Trophoblast cell (in vitro differentiated cells and primary cell): Measurements from ENCODE around the gene CACNA2D1.

ENCODE experiments used
- DNase-seq, 2 donors: peaks; one replicate each; pipeline ENCODE4 v3.0.0-alpha.2; 2016
- H2AFZ ChIP-seq: 2 replicates; pipeline ENCODE4 v1.6.1; 2013; ENCODE audit warnings: low read length, moderate library complexity, mild to moderate bottlenecking; ENCODE audit not compliant: insufficient read depth, poor library complexity
- H2AK5ac ChIP-seq: 2 replicates; pipeline ENCODE4 v1.6.1; 2013; ENCODE audit warnings: mild to moderate bottlenecking, low read length
- H2BK120ac ChIP-seq: 2 replicates; pipeline ENCODE4 v1.6.1; 2013; ENCODE audit warnings: low read length, mild to moderate bottlenecking, moderate library complexity; ENCODE audit not compliant: insufficient read depth, poor library complexity
- H2BK12ac ChIP-seq: 2 replicates; pipeline ENCODE4 v1.6.1; 2013; ENCODE audit warnings: mild to moderate bottlenecking, low read length, moderate library complexity
- H2BK5ac ChIP-seq: 2 replicates; pipeline ENCODE4 v1.6.1; 2013; ENCODE audit warnings: low read length, low read depth, moderate library complexity, mild to moderate bottlenecking; ENCODE audit not compliant: poor library complexity
- H3K14ac ChIP-seq: 2 replicates; pipeline ENCODE4 v1.6.1; 2013; ENCODE audit warnings: mild to moderate bottlenecking, low read length
- H3K18ac ChIP-seq: 2 replicates; pipeline ENCODE4 v1.6.1; 2013; ENCODE audit warnings: mild to moderate bottlenecking, low read length
- H3K23ac ChIP-seq: 2 replicates; pipeline ENCODE4 v1.6.1; 2013; ENCODE audit warnings: low read length
- H3K27ac ChIP-seq: 2 replicates; pipeline ENCODE4 v1.5.1; 2013; ENCODE audit warnings: low read depth, mild to moderate bottlenecking, inconsistent platforms, low read length, moderate library complexity
- H3K27me3 ChIP-seq: 2 replicates; pipeline ENCODE4 v1.6.1; 2013; ENCODE audit warnings: inconsistent platforms, mild to moderate bottlenecking, low read length, moderate library complexity; ENCODE audit not compliant: insufficient read depth
- H3K36me3 ChIP-seq, 2 experiments: 1 replicate in 1 of 2; 2 replicates in 1 of 2; pipeline ENCODE4 v1.6.1; 2013; ENCODE audit warnings: low read length in 2 of 2, mild to moderate bottlenecking in 2 of 2, moderate library complexity in 1 of 2; ENCODE audit not compliant: insufficient read depth in 2 of 2, control insufficient read depth in 1 of 2
- H3K4ac ChIP-seq: 2 replicates; pipeline ENCODE4 v1.6.1; 2013; ENCODE audit warnings: low read depth, mild to moderate bottlenecking, low read length, moderate library complexity
- H3K4me1 ChIP-seq, 2 experiments: 1 replicate in 1 of 2; 2 replicates in 1 of 2; pipeline ENCODE4 v1.6.1; 2013; ENCODE audit warnings: low read length in 2 of 2, mild to moderate bottlenecking in 2 of 2, moderate library complexity in 1 of 2; ENCODE audit not compliant: insufficient read depth in 2 of 2, control insufficient read depth in 1 of 2
- H3K4me2 ChIP-seq: 2 replicates; pipeline ENCODE4 v1.6.1; 2013; ENCODE audit warnings: inconsistent platforms, mild to moderate bottlenecking, low read length, moderate library complexity
- H3K4me3 ChIP-seq: 2 replicates; pipeline ENCODE4 v1.5.1; 2013; ENCODE audit warnings: mild to moderate bottlenecking, low read depth, low read length, inconsistent platforms
- H3K79me1 ChIP-seq: one replicate; pipeline ENCODE4 v1.6.1; 2013; ENCODE audit warnings: low read length
- H3K79me2 ChIP-seq: 2 replicates; pipeline ENCODE4 v1.6.1; 2013; ENCODE audit warnings: low read length, mild to moderate bottlenecking; ENCODE audit not compliant: control insufficient read depth, insufficient read depth, poor library complexity
- H3K9ac ChIP-seq: 2 replicates; pipeline ENCODE4 v1.6.1; 2013; ENCODE audit warnings: mild to moderate bottlenecking, low read length
- H3K9me3 ChIP-seq: 2 replicates; pipeline ENCODE4 v1.6.1; 2013; ENCODE audit warnings: low read depth, mild to moderate bottlenecking, control low read depth, inconsistent platforms, low read length; ENCODE audit not compliant: insufficient read depth
- H4K12ac ChIP-seq: 2 replicates; pipeline ENCODE4 v1.6.1; 2013; ENCODE audit warnings: low read depth, mild to moderate bottlenecking, low read length, moderate library complexity
- H4K8ac ChIP-seq: 2 replicates; pipeline ENCODE4 v1.6.1; 2013; ENCODE audit warnings: low read depth, mild to moderate bottlenecking, low read length, moderate library complexity
- H4K91ac ChIP-seq: one replicate; pipeline ENCODE4 v1.6.1; 2013; ENCODE audit warnings: low read depth, mild to moderate bottlenecking, low read length, moderate library complexity
- WGBS: extraction: QIAGEN DNeasy Blood & Tissue Kit; methylation state at CpG from one replicate; pipeline ENCODE4 v1.1.7; 2013; ENCODE audit warnings: missing lambda C conversion rate; ENCODE audit not compliant: insufficient read length, insufficient coverage; ENCODE audit errors: extremely low coverage; 5-methylcytosine and 5-hydroxymethylcytosine counted together

Gene CACNA2D1

GRCh38 chr7:81903115-81903514 is 540.5 kb downstream of the CACNA2D1 start:
- WGBS: no CpG with 5 or more reads among the region's 2 CpGs

GRCh38 chr7:81902536-81902935 is 541.0 kb downstream of the CACNA2D1 start:
- Histone ChIP-seq H3K18ac (no peak overlapping the region), H2BK12ac (no peak overlapping the region), H3K14ac (no peak overlapping the region), H2AK5ac (no peak overlapping the region), H3K23ac (no peak overlapping the region), H3K9ac (no peak overlapping the region), H3K79me2 (no peaks in the 10 kb centered on the region), H3K27ac (no peak overlapping the region), H2BK120ac (no peak overlapping the region), H3K27me3 (no peaks in the 10 kb centered on the region), H2BK5ac (no peak overlapping the region), H3K4me2 (no peak overlapping the region), H2AFZ (no peak overlapping the region), H4K12ac (no peak overlapping the region), H4K91ac (no peak overlapping the region), H3K36me3 (no peaks in the 10 kb centered on the region), H3K79me1 (no peaks in the 10 kb centered on the region), H4K8ac (no peak overlapping the region), H3K4ac (no peak overlapping the region), H3K4me1 (no peaks in the 10 kb centered on the region), H3K4me3 (no peak overlapping the region), H3K9me3 (no peaks in the 10 kb centered on the region)
- no CpG with 5 or more reads among the region's 3 CpGs for WGBS
- DNase-seq: no peak

More at GRCh38 chr7:81903115-81903514, 540.5 kb downstream of the CACNA2D1 start:
- Histone ChIP-seq H3K4me2 (no peak overlapping the region), H3K4me1 (no peaks in the 10 kb centered on the region), H3K36me3 (no peaks in the 10 kb centered on the region), H4K12ac (no peak overlapping the region), H4K91ac (no peak overlapping the region), H2BK12ac (no peak overlapping the region), H2AFZ (no peak overlapping the region), H3K18ac (no peak overlapping the region), H3K4me3 (no peak overlapping the region), H3K14ac (no peak overlapping the region), H3K79me1 (no peaks in the 10 kb centered on the region), H2BK120ac (no peak overlapping the region), H2BK5ac (no peak overlapping the region), H3K23ac (no peak overlapping the region), H4K8ac (no peak overlapping the region), H2AK5ac (no peak overlapping the region), H3K79me2 (no peaks in the 10 kb centered on the region), H3K9me3 (no peaks in the 10 kb centered on the region), H3K4ac (no peak overlapping the region), H3K27me3 (no peaks in the 10 kb centered on the region), H3K9ac (no peak overlapping the region), H3K27ac (no peak overlapping the region)
- no peak for DNase-seq
